Amniotic epithelial cell (primary cell): ENCODE results near the gene PPP6R1.

ENCODE experiments used
- DNase-seq: peaks from one replicate; pipeline ENCODE4 v3.0.0-alpha.2; 2010; ENCODE audit warnings: low read depth

The PPP6R1 gene

GRCh38 chr19:55258828-55259539 lies at the start of gene PPP6R1:
Gene PPP6R1 (minus strand): TSS chr19:55259017. CDS start chr19:55247103, 11,914 bp downstream.
- peak; percentile 99 for DNase-seq

- DNase-seq = no peak
Measured at GRCh38 chr19:55308281-55308680, 49.5 kb upstream of the PPP6R1 start.

- DNase-seq = no peak
Measured at GRCh38 chr19:55306712-55307111, 47.9 kb upstream of the PPP6R1 start.

- no peak for DNase-seq
Measured at GRCh38 chr19:55305983-55306562, 47.3 kb upstream of the PPP6R1 start.

- DNase-seq = peak; percentile 27
Measured at GRCh38 chr19:55305491-55305890, 46.7 kb upstream of the PPP6R1 start.

- no peak for DNase-seq
Measured at GRCh38 chr19:55304980-55305379, 46.2 kb upstream of the PPP6R1 start.

- peak; percentile 53 for DNase-seq
Measured at GRCh38 chr19:55304279-55304978, 45.6 kb upstream of the PPP6R1 start.

GRCh38 chr19:55303477-55303876 lies 44.7 kb upstream of the PPP6R1 start:
- DNase-seq = no peak

- DNase-seq = no peak
Measured at GRCh38 chr19:55302318-55302703, 43.5 kb upstream of the PPP6R1 start.

GRCh38 chr19:55301459-55302317 lies 42.9 kb upstream of the PPP6R1 start:
- DNase-seq = peak; percentile 45

GRCh38 chr19:55300886-55301458 lies 42.2 kb upstream of the PPP6R1 start:
- DNase-seq = no peak

- DNase-seq = no peak
Measured at GRCh38 chr19:55299991-55300390, 41.2 kb upstream of the PPP6R1 start.

GRCh38 chr19:55297267-55297666 lies 38.5 kb upstream of the PPP6R1 start:
- no peak for DNase-seq

GRCh38 chr19:55289117-55289796 lies 30.4 kb upstream of the PPP6R1 start:
- DNase-seq = no peak

- no peak for DNase-seq
Measured at GRCh38 chr19:55287361-55288079, 28.7 kb upstream of the PPP6R1 start.

GRCh38 chr19:55285229-55285890 lies 26.5 kb upstream of the PPP6R1 start:
- DNase-seq = no peak

GRCh38 chr19:55284405-55285058 lies 25.7 kb upstream of the PPP6R1 start:
- no peak for DNase-seq

GRCh38 chr19:55283548-55284377 lies 24.9 kb upstream of the PPP6R1 start, which contains the start of gene BRSK1:
Gene BRSK1 (plus strand): TSS chr19:55283997. CDS start chr19:55284443, 446 bp downstream.
- DNase-seq = peak; percentile 45
